ENCODE data around the gene LPAR1.
"Not testable (repeated sequence)": the region's sequence is repeated elsewhere in the genome, so short reads cannot be mapped to it uniquely, and the experiment has no call there.

Gene LPAR1, protein sequence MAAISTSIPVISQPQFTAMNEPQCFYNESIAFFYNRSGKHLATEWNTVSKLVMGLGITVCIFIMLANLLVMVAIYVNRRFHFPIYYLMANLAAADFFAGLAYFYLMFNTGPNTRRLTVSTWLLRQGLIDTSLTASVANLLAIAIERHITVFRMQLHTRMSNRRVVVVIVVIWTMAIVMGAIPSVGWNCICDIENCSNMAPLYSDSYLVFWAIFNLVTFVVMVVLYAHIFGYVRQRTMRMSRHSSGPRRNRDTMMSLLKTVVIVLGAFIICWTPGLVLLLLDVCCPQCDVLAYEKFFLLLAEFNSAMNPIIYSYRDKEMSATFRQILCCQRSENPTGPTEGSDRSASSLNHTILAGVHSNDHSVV

DNA sequence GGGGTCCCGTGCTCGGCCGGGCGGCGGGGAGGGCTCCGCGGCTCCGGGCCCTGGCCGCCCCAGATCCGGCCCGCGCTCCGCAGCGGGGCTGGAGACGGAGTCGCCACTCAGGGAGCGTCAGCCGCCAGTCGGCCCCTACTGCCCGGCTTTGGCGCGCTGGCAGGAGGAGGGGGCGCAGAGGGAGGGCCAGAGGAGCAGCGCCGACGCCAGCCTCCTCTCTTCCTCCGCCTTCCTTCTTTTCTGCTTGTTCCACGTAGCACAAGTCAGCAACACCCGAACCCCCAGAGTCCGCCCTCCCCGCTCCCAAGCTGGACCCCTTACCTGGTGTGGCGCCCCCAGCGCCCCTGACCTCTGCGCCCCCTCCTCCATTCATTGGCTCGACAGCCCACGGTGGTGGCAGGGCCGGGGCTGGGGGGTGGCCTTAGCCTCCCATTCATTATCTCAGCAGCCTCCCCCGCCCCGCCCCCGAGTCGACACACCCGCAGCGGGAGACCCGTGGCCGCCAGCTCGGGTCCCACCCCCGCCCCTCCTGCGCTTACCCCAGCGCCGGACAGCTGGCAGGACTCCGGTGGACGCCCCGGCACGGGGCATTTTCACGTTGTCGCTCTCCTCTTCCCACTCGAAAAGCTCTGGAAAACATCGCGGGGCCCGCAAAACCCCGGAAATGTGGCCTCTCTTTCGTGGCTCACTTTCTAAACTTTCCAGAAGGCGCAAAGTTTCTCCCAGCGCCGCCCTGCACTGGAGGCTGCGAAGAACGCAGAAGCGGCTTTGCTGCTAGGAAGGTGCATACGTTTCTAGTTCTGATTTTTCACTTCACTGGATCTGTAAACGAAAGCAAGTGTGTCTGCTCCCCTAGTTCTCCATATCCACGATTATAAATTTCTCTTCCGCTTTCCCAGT lies at the start of gene LPAR1:
Gene LPAR1, minus strand, starts transcription at position 140 of the 900 bp plus-strand sequence. CDS start 66,353 bp downstream, outside the sequence.
- DNase-seq, result no peak

DNA sequence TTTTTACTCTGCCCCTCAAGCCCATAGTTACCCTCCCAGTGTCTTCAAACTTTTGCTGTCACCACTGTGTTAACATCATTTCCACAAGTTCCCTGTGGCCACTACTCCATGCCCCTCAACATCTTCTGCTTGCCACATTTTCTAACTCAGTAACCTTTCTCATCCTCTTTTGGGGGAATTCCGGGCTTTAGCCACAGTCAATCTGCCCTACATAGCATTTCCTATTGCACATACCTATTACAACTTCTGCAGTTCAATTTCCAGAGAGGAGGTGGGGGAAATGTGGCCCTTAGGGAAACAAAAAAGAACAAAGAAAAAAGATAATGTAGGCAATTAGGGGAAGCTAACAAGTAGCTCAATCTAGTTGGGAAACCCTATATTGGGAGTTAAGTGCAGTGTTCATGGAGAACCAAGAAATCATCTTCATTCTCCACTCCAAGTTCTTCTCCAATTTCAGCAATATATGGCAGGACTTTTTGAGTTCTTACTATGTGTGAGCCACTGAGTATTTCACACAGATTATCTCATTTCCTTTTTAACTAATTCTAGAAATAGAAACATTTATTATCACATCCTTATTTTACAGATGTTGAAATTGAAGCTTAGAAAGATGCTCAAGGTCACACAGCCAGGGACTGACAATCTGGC lies 40.2 kb upstream of the LPAR1 start:
- DNase-seq, result no peak

DNA sequence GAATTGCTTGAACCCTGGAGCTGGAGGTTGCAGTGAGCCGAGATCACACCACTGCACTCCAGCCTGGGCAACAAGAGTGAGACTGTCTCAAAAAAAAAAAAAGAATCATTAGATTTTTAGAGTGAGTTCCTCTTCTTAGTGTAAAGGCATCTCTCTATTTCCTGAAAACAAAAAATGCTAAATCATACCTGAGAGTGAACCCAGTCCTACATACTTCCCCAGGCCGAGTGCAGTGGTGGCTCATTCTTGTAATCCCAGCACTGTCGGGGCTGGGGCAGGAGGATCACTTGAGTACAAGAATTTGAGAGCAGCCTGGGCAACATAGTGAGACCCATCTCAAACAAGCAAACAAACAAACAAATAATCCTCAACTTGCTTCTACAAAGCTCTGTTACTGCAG lies 38.2 kb upstream of the LPAR1 start:
- no peak for DNase-seq

DNA sequence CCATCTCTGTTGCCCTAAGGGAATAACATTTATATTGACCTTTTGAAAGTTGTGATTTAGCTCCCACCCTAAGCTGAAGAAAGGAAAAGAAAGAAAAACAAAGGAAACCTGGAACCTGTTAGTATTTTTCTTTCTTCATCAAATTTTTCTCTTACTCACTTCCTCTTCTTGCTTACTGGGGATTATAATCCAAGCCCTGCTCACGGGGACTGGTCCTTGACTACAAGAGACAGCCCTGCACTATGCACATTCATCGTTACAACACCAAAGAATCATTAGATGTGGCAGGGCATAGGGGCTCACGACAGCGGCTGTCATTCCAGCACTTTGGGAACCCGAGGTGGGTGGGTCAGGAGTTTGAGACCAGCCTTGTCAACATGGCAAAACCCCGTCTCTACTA lies 37.8 kb upstream of the LPAR1 start:
- no peak for DNase-seq

DNA sequence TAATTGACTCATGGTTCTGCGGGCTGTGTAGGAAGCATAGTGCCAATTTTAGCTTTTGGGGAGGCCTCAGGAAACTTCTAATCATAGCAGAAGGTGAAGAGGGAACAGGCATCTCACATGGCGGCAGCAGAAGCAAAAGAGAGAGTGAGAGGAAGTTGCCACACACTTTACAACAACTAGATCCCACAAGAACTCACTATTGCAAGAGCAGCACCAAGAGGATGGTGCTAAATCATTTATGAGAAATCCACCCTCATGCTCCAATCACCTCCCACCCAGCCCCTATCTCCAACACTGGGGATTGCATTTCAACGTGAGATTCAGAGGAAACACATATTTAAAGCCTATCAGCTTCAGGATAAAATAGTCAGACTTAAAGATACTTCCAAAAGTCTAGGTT lies 36.1 kb upstream of the LPAR1 start:
- DNase-seq, result no peak

DNA sequence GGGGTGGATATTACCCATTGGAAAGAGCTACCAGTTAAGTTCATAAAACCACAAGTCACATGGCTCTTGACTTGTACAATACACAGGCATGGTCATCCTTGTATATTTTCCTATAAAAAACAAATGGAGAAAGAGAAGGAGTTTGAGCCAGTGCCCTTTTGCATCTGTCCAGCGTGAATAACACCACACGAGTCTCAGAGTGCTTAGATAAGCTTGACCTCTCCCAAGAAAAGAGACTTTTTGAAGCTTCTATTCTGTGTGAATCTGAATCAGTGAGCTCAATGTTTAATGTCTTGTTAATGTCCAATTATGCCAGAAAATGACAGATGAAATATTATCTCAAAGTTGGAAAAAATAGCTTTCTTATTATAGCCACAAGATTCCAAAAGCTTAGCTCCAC lies 30.9 kb upstream of the LPAR1 start:
- no peak for DNase-seq

DNA sequence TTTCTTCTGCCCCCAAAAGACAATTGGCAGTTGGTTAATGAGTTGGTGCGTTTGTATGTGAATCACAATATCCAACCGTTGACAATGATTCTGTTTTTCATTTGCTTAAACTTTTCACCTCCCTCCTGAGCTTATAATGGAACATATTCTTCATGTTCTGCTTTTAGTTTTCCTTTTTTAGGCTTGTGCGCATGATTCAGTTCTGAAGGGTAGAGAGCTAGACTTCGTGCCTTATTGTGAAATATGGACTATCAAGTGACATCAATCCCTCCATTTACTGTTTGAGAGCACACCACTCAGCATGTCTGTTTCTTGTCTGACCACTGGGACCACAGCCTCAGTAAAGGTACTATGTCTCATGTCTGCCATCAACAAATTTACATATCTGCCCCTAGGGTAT lies 30.5 kb upstream of the LPAR1 start:
- no peak for DNase-seq

DNA sequence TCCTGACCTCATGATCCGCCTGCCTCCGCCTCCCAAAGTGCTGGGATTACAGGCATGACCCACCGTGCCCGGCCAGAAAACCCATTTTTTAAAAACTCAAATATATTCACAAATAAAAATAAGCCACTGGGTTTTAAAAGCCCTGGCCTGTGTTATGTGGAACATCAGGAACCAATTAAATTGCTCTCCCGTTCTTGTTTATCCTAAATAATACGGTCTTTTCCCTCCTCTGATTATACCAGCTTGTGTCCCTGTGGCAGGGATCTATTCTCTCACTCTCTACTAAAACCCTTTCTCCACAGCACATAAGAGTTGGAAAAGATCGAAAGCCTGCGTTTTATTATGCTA lies 30.1 kb upstream of the LPAR1 start:
- no peak for DNase-seq

DNA sequence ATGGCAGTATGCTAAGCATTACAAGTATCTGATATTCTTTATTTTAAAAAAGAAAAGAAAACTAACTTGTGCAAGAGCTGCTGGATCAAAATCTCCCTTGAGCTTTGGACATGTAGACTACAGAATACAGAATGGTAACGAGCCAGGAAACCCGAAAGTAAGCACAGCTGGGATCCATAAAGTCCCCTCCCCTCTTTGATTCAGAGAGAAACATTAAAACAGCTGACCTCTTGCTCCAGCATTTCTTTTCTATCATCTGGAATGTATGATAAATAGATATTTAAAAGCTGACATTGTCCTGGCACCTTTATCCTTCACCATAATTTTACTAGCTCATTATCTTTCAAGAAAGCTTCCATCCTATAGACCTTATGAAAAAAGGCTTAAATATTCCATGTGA lies 28.2 kb upstream of the LPAR1 start:
- DNase-seq, result no peak

DNA sequence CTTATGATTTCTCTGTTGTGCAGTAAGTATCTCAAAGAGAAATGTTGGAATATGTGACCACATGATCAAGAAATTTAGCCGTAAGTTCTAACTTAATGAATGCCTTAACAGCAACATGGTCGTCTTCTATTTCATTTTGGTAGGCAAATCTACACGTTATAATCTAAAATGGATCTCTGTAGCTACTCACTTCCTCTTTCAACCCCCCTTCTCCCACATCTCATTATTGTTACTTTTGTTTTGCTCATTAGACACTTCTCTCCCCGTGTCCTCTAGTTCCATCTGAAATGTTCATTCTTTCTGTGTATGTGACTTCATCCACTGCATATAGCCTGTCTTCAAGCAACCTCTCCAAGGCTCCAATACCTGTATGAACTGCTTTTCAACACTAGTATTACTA lies 27.1 kb upstream of the LPAR1 start:
- DNase-seq, result no peak

DNA sequence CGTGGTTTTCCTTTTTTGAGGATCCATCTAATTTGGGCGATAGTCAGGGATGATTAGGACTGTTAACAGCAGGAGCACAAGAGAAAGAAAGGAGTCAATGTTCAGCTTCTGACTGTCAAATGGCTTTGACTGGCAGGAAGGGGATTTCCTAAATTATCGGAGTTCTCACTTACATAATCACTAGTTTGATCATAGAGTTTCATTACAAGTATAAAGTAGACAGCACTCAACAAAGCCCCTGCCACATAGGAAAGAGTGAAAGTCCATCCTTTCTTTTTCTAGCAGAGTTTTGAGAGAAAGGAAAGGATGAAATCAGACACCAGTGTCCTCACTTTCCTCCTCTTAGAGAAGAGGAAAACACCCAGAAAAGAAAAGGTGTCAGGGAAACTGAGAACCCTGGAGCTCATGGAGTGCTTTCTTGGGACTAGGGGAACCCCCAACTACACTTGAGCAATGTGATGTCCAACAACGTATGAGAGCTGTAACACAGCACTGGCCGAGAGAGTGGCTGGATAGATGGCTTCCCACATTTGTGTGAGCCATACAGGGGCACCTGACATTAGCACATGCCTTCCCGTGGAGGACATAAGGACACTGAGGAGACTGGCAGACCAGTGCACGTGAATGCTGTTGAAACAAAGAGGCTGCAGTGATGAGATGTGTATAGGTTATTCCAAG lies 26.0 kb upstream of the LPAR1 start:
- DNase-seq, result no peak

DNA sequence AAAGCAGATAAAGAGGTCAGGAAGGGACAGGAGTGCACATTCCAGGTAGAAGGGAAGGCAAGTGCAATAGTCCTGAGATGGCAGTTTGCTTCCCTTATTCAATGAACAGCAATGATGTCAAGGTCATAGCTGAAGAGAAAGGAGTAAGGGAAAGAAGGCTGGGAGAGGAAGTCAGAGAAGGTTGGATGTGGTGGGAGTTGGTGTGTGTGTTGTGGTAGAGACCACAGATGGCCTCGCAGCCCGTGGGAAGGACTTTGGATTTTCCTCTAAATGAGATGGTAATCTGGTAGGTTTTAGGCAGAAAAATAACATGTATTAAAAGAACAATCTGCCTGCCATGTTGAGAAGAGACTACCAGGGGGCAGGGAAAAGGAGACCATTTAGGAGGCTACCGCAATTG lies 25.1 kb upstream of the LPAR1 start:
- DNase-seq, result no peak

DNA sequence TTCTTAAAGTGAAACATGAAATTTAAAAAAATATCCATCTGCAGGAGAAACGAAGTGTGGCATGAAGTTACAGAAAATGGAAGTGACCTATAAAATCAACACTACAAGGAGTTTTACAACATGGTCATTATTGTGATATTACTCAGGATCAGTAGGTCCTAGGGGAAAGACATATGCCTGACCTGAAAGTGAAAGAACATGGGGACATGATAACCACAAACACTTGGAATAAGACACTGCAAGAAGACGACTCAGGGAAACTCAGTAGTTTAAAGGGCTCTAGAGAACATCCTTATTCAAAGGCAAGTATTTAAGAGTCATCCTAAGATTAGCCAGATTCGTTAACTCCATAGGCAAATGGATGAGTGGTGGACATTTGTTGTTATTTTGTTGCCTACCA lies 19.9 kb upstream of the LPAR1 start:
- no peak for DNase-seq

DNA sequence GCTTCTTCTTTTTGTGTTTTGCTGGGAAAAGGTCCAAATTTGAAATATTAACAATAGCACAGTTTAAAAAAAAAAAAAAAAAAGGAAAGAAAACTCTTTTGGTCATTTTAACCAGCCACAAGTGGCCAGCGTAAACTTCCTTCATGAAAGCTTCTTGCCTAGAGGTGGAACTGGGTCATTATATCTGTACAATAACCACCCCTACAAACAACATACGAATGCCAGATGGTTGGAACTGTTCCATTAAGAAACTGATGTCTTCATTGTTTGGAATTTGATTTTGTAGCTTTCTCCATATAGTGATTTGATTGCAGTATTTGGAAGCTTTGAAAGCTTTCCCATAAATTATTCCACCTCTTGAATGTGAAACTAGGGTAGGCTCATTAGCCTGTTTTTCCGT lies 18.3 kb upstream of the LPAR1 start:
- no peak for DNase-seq

DNA sequence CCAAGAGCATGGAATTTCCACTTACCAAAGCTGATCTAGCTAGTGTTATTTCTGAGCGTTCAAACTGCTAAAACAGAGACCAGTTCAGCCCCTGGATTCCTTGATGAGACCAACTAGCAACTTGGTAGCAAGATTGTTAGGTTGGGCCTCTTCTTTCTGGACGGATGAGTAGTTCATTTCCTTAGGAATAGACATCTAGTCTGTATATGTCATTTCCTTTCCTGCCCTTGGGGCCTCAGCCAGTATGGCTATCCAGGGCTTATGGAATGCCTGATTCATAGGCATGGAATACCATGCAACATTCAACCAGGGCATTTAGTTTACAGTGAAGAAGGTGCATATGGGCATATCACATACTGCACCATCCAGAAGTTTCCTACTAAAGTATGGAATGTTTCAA lies 14.5 kb upstream of the LPAR1 start:
- no peak for DNase-seq

DNA sequence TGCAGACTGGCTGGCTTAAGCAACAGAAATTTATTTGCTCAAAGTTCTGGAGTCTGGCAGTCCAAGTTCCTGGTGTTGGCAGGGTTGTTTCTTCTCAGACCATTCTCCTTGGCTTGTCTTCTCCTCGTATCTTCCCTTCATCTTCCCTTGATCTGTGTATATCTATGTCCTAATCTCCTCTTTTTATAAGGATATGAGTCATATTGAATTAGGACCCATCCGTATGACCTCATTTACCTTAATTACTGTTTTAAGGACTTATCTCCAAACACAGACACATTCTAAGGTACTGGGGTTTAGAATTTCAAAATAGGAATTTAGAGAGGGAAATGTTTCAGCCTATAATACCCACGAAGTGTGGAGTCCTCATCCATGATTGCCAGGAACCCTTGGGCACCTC lies 13.1 kb upstream of the LPAR1 start:
- no peak for DNase-seq

DNA sequence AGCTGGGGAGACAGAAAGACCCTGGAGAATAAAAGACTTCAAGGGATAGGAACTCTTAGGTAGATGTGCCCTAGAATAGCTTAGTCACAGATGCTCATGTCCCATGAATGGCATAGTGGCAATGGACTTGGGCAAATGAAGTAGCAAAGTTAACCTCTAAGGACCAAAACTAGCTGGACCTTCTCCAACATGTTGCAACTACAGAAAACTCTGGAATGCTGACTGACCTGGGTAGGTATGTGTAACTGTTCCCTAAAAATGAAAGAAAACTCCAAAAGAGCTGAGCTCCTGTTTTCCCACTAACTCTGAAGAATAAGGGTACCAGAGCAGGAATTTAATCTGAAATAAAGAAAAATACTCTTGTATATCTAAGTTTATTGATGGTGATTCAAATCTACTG lies 12.5 kb upstream of the LPAR1 start:
- DNase-seq, result no peak

DNA sequence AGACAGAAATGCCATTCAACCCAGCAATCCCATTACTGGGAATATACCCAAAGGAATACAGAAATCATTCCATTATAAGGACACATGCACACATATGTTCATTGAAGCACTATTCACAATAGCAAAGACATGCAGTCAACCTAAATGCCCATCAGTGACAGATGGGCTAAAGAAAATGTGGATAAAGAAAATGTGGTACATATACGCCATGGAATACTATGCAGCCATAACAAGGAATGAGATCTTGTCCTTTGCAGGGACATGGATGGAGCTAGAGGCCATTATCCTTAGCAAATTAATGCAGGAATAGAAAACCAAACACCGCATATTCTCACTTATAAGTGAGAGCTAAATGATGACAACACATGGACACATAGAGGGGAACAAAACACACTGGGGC lies 9.0 kb upstream of the LPAR1 start:
- DNase-seq, result not testable (repeated sequence)

DNA sequence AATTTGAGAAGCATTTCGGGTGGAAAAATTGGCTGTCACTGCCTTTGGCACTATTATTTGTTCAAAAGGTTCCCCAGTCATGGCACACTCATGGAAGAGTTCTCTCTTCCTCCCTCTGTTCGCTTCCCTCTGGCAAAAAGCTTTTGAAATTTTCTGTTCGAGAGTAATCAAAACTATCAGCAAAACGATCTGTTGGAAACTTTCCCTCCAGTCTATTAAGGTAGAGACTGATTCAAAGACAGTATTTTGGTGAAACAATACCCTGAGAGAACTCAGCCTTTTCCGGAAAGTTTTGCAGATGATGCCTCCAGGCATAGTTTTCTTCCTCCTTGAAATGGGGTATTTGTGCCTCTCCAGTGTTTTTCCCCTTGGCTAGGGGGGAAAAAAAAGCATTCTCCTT lies 3.6 kb upstream of the LPAR1 start:
- no peak for DNase-seq

DNA sequence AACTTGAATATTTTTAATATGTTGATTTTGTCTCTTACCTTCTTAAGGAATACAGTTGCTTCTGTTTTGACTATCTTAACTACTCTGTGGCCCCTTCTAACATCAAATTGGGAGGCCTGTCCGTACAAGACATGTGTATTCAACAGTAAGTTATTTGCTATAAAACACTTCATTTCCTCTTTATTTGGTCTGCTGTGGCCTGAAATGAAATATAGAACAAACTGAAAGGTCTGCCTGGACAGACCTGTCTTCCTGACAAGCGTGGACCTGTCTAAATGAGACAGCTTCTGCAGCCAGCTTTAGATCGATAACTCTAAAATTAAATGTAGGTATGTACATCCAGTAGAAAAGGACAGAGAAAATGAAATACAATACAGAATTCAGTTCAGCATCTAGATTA lies 2.2 kb upstream of the LPAR1 start:
- DNase-seq, result no peak

DNA sequence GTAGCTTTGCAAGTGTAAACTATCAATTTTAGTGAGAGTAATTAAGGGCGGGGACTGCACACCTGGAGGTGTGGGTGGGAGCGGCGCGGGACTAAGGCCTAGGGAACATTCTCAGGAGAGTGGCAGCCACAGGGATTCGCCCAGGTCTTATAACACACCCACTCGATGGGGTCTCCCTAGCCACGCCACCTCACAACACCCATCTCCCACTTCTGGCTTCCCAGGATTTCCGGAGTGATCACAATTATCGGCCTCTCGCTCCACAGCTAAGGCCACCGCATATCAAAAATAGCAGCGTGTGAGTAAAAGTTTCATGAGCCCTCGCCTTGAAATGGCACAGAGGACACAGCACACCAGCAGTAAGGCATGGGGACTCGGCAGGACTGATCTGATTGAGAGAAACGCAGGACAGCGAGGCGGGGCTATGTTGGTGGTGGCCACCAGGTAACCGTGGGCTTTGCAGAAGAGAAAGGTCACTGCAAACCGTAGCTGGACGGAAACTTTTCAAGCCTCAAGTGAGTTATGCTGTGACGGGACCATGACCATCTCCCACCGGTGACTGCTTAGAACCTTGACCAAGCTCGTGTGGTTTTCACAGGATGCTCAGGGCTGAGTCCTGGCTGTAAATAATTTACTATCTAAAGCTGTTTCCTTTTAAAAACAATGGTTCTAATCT lies 1.1 kb upstream of the LPAR1 start:
- no peak for DNase-seq

DNA sequence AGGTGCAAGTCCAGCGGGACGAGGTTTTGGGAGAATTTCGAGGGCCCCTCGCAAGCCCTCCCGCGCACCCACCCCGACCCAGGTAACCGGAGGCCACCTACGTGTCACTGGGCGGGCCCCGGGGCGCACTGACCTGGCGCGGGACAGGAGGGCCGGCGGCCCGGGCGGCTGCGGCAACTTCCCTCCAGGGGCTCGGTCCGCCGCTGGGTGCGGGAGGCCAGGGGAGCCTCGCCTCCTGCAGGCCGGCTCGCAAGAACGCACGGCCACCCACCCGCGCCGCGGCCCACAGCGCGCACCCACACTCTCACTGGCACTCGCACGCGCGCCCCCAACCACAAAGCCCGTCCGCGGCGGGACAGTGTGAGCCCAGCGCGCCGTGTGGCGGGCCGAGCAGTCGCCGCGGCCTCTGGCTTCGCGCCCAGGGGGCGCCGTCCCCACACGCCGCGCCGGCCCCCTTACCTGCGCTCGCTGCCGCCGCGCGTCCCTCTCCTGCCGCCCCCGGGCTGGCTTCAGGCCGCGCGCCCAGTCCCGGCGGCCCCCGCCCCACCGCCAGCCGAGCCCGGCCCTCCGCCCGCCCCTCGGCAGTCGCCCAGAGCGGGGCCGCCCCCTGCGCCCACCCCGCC lies 451 bp downstream of the LPAR1 start:
- no peak for DNase-seq

All from NCI-H2029 (cell line).